Nephron (organoid): ENCODE data around the gene GPX3.

Experiments
- H3K27ac Mint-ChIP-seq, 3 experiments: 2 replicates each; pipeline ENCODE4 v1.8.0; 2020; ENCODE audit warnings: mixed read lengths in 3 of 3, mild to moderate bottlenecking in 2 of 3, moderate library complexity in 1 of 3
- H3K27me3 Mint-ChIP-seq: 2 replicates; pipeline ENCODE4 v1.8.0; 2021; ENCODE audit warnings: low read depth, mild to moderate bottlenecking, moderate library complexity, mixed read lengths
- H3K36me3 Mint-ChIP-seq: 2 replicates; pipeline ENCODE4 v1.8.0; 2020; ENCODE audit warnings: low read depth, mixed read lengths
- H3K4me1 Mint-ChIP-seq: 2 replicates; pipeline ENCODE4 v1.8.0; 2020; ENCODE audit warnings: mixed read lengths
- H3K4me3 Mint-ChIP-seq, 3 experiments: 2 replicates each; pipeline ENCODE4 v1.8.0; 2020; ENCODE audit warnings: mild to moderate bottlenecking in 3 of 3, mixed read lengths in 3 of 3, moderate library complexity in 2 of 3
- H3K9me3 Mint-ChIP-seq: 2 replicates; pipeline ENCODE4 v1.8.0; 2020; ENCODE audit warnings: mixed read lengths
- CTCF ChIP-seq, 3 experiments: fragments of 200-600 bp; sonication (generic); IDR thresholded peaks; one replicate each; pipeline ENCODE4 v1.5.0; 2021; ENCODE audit warnings: antibody characterized with exemption in 3 of 3; ENCODE audit not compliant: unreplicated experiment in 3 of 3

GPX3 gene

GRCh38 chr5:151020304-151021110, at the start of gene GPX3:
Gene GPX3 (plus strand): TSS chr5:151020591. CDS start chr5:151020655, 64 bp downstream.
- H3K9me3 Mint-ChIP-seq = no peaks in the 10 kb centered on the region
- H3K4me1 Mint-ChIP-seq = peaks cover 16% of the 10 kb centered on the region
- peaks cover 4% of the 10 kb centered on the region for H3K27me3 Mint-ChIP-seq
- no peak for TF ChIP-seq CTCF (IDR thresholded peaks at IDR 0.05; ENCODE audit: unreplicated experiment in 3 of 3)
- peak within 1 kb of the TSS; percentile 77 to 84 (median 81) for H3K4me3 Mint-ChIP-seq
- peaks cover 4% of the 10 kb centered on the region for H3K36me3 Mint-ChIP-seq
- peak within 1 kb of the TSS; percentile 43 to 67 (median 48) for H3K27ac Mint-ChIP-seq

GRCh38 chr5:150978590-150978989, 41.8 kb upstream of the GPX3 start:
- Mint-ChIP-seq H3K4me3 (no peak overlapping the region), H3K27me3 (no peaks in the 10 kb centered on the region), H3K27ac (no peak overlapping the region), H3K9me3 (peaks cover 22% of the 10 kb centered on the region), H3K36me3 (no peaks in the 10 kb centered on the region), H3K4me1 (no peaks in the 10 kb centered on the region)
- TF ChIP-seq CTCF (IDR thresholded peaks at IDR 0.05; ENCODE audit: unreplicated experiment in 3 of 3) = no peak

- H3K9me3 Mint-ChIP-seq = peaks cover 21% of the 10 kb centered on the region
- H3K36me3 Mint-ChIP-seq = no peaks in the 10 kb centered on the region
- H3K4me3 Mint-ChIP-seq = no peak overlapping the region
- H3K4me1 Mint-ChIP-seq = no peaks in the 10 kb centered on the region
- no peak overlapping the region for H3K27ac Mint-ChIP-seq
- H3K27me3 Mint-ChIP-seq = no peaks in the 10 kb centered on the region
- no peak for TF ChIP-seq CTCF (IDR thresholded peaks at IDR 0.05; ENCODE audit: unreplicated experiment in 3 of 3)
These were observed 32.6 kb upstream of the GPX3 start for GRCh38 chr5:150987746-150988145.

- Mint-ChIP-seq H3K27ac (no peak overlapping the region), H3K4me3 (no peak overlapping the region), H3K27me3 (no peaks in the 10 kb centered on the region), H3K36me3 (no peaks in the 10 kb centered on the region), H3K4me1 (no peaks in the 10 kb centered on the region), H3K9me3 (peaks cover 28% of the 10 kb centered on the region)
- no peak for TF ChIP-seq CTCF (IDR thresholded peaks at IDR 0.05; ENCODE audit: unreplicated experiment in 3 of 3)
These were observed 30.7 kb upstream of the GPX3 start for GRCh38 chr5:150989695-150990094.

- Mint-ChIP-seq H3K36me3 (no peaks in the 10 kb centered on the region), H3K4me1 (no peaks in the 10 kb centered on the region), H3K4me3 (no peak overlapping the region), H3K9me3 (peaks cover 36% of the 10 kb centered on the region), H3K27me3 (no peaks in the 10 kb centered on the region), H3K27ac (no peak overlapping the region)
- no peak for TF ChIP-seq CTCF (IDR thresholded peaks at IDR 0.05; ENCODE audit: unreplicated experiment in 3 of 3)
These were observed 27.7 kb upstream of the GPX3 start for GRCh38 chr5:150992705-150993104.

GRCh38 chr5:150993422-150993821, 27.0 kb upstream of the GPX3 start:
- Mint-ChIP-seq H3K4me1 (no peaks in the 10 kb centered on the region), H3K27ac (no peak overlapping the region), H3K36me3 (no peaks in the 10 kb centered on the region), H3K4me3 (no peak overlapping the region), H3K27me3 (no peaks in the 10 kb centered on the region), H3K9me3 (peaks cover 36% of the 10 kb centered on the region)
- no peak for TF ChIP-seq CTCF (IDR thresholded peaks at IDR 0.05; ENCODE audit: unreplicated experiment in 3 of 3)
